PC-3 (cell line): ENCODE measurements around the gene HERC5. TPM values are rescaled to one million over a fixed set of nuclear protein-coding genes. Genes with fewer than 3 reads are reported as not detected.

Source experiments
- ATAC-seq: fragments of 200-7000 bp; cut with Tn5 transposase; 2 replicates; pipeline ENCODE4 v1.9.1; 2020; ENCODE audit warnings: mild to moderate bottlenecking, moderate library complexity
- BruUV-seq: library from RNA; stranded (reverse); fragments of 400-500 nt; replicated peaks from 2 replicates; lab custom pipeline; 2021; lab: Mats Ljungman, UMichigan
- CTCF ChIA-PET: fragments of 300-600 bp; sonication (Branson Sonifier 250); formaldehyde crosslinking; loops from one replicate; lab custom pipeline; 2022; ENCODE audit warnings: antibody characterized with exemption; lab: Charles Lee
- POLR2A ChIA-PET: fragments of 300-600 bp; sonication (Branson Sonifier 250); formaldehyde crosslinking; loops from one replicate; lab custom pipeline; 2022; ENCODE audit warnings: antibody characterized with exemption; ENCODE audit not compliant: unreplicated experiment; lab: Charles Lee
- DNase-seq: peaks from one replicate; pipeline ENCODE4 v3.0.0-alpha.2; 2015
- H2AFZ ChIP-seq: fragments of 300-600 bp; sonication (generic); 2 replicates; pipeline ENCODE4 v1.6.0; 2016; ENCODE audit warnings: antibody characterized with exemption, low read length
- H3F3A ChIP-seq: fragments of 300-600 bp; sonication (generic); one replicate; pipeline ENCODE4 v1.6.0; 2017; ENCODE audit warnings: antibody characterized with exemption, low read length, control low read depth, mild to moderate bottlenecking; ENCODE audit not compliant: unreplicated experiment
- H3K27ac ChIP-seq: fragments of 300-600 bp; sonication (generic); 2 replicates; pipeline ENCODE4 v1.5.1; 2016; ENCODE audit warnings: mild to moderate bottlenecking, low read length
- H3K27me3 ChIP-seq: fragments of 300-600 bp; sonication (generic); 2 replicates; pipeline ENCODE4 v1.6.1; 2016; ENCODE audit warnings: low read length, mixed read lengths
- H3K36me3 ChIP-seq: fragments of 300-600 bp; sonication (generic); 2 replicates; pipeline ENCODE4 v1.6.1; 2016; ENCODE audit warnings: low read depth, mixed run types, low read length, mixed read lengths
- H3K4me1 ChIP-seq: fragments of 300-600 bp; sonication (generic); 2 replicates; pipeline ENCODE4 v1.5.1; 2016; ENCODE audit warnings: low read length; ENCODE audit not compliant: insufficient read depth
- H3K4me2 ChIP-seq: fragments of 300-600 bp; sonication (generic); 2 replicates; pipeline ENCODE4 v1.6.0; 2016; ENCODE audit warnings: low read length
- H3K4me3 ChIP-seq: fragments of 300-600 bp; sonication (generic); 2 replicates; pipeline ENCODE4 v1.5.1; 2016; ENCODE audit warnings: mild to moderate bottlenecking, low read length, mixed read lengths
- H3K79me2 ChIP-seq: fragments of 300-600 bp; sonication (generic); 2 replicates; pipeline ENCODE4 v1.6.1; 2017; ENCODE audit warnings: low read length, mixed read lengths
- H3K9ac ChIP-seq: fragments of 300-600 bp; sonication (generic); 2 replicates; pipeline ENCODE4 v1.6.0; 2016; ENCODE audit warnings: mild to moderate bottlenecking, low read length
- H3K9me2 ChIP-seq: fragments of 300-600 bp; sonication (generic); replicated peaks from 2 replicates; pipeline ENCODE4 v1.6.1; 2016; ENCODE audit warnings: mixed run types, low read length, mixed read lengths
- H3K9me3 ChIP-seq: fragments of 300-600 bp; sonication (generic); 2 replicates; pipeline ENCODE4 v1.6.1; 2016; ENCODE audit warnings: low read length, mixed read lengths
- H4K20me1 ChIP-seq: fragments of 300-600 bp; sonication (generic); 2 replicates; pipeline ENCODE4 v1.6.1; 2016; ENCODE audit warnings: low read length, mixed read lengths
- CTCF ChIP-seq: fragments of 300-600 bp; sonication (generic); conservative IDR thresholded peaks from 2 replicates; pipeline ENCODE4 v1.5.1; 2017; ENCODE audit warnings: antibody characterized with exemption, low read depth, mild to moderate bottlenecking, low read length
- EZH2 ChIP-seq: fragments of 300-600 bp; sonication (generic); IDR thresholded peaks from one replicate; pipeline ENCODE4 v1.6.1; 2017; ENCODE audit warnings: antibody characterized with exemption, mild to moderate bottlenecking, low read length; ENCODE audit not compliant: unreplicated experiment
- EZH2phosphoT487 ChIP-seq: fragments of 300-600 bp; sonication (generic); IDR thresholded peaks from 2 replicates; pipeline ENCODE4 v1.6.1; 2018; ENCODE audit warnings: mild to moderate bottlenecking, antibody characterized with exemption, low read length, borderline replicate concordance
- intact Hi-C: fragments of 100-400 bp; cut with micrococcal nuclease; formaldehyde crosslinking; loops from 2 replicates; pipeline ENCODE4 v1.9.0; 2023
- total RNA-seq: library from RNA; depleted of rRNA; stranded (reverse); fragments of >200 nt; gene quantifications from 2 replicates; pipeline ENCODE4 v1.2.3, GENCODE V29; 2014

The HERC5 gene
- total RNA-seq, 1 experiment from 2014 or later = 2.6 TPM

- CTCF ChIA-PET = interaction anchor here (0.6 to 1.2 kb wide), 3 partner anchors 57 to 334 kb away, joined by 3 to 6 read pairs (median 3); no protein-coding TSS in a partner anchor
- no peak overlapping the region for H3K27ac ChIP-seq
- TF ChIP-seq EZH2 = no peak
- no peak for TF ChIP-seq EZH2phosphoT487
- no peak for TF ChIP-seq CTCF
- no peaks in the 10 kb centered on the region for H3F3A ChIP-seq
- no peaks in the 10 kb centered on the region for H3K9me3 ChIP-seq
- no peaks in the 10 kb centered on the region for H4K20me1 ChIP-seq
- H2AFZ ChIP-seq = peak overlapping the region; percentile 82; the same call in 1 of the 2 replicates
- DNase-seq (no peak), ATAC-seq (no peak)
- H3K4me3 ChIP-seq = peak overlapping the region; percentile 69; the same call in 1 of the 2 replicates
- intact Hi-C loops = no loop called here
- H3K4me2 ChIP-seq = peak overlapping the region; percentile 81
- H3K27me3 ChIP-seq = no peaks in the 10 kb centered on the region
- H3K9ac ChIP-seq = no peak overlapping the region
- TSS peak; percentile 40 for BruUV-seq
- H3K4me1 ChIP-seq = no peaks in the 10 kb centered on the region
- no peaks in the 10 kb centered on the region for H3K9me2 ChIP-seq
- H3K36me3 ChIP-seq = no peaks in the 10 kb centered on the region
- no peaks in the 10 kb centered on the region for H3K79me2 ChIP-seq
- POLR2A ChIA-PET = interaction anchor here (0.7 kb wide), 1 partner anchor 563 kb away, joined by 10 read pairs; no protein-coding TSS in a partner anchor
Measured at GRCh38 chr4:88458104-88458740, 1.3 kb downstream of the HERC5 start.

- no peak overlapping the region for H2AFZ ChIP-seq
- H3K4me1 ChIP-seq = no peaks in the 10 kb centered on the region
Measured at GRCh38 chr4:88465653-88466192, 8.8 kb downstream of the HERC5 start.

More at GRCh38 chr4:88465653-88466192, 8.8 kb downstream of the HERC5 start:
- no peak overlapping the region for H3K4me3 ChIP-seq
- no peak overlapping the region for H3K4me2 ChIP-seq
- H3F3A ChIP-seq = no peaks in the 10 kb centered on the region
- no peaks in the 10 kb centered on the region for H3K9me3 ChIP-seq
- H3K27me3 ChIP-seq = no peaks in the 10 kb centered on the region
- no peaks in the 10 kb centered on the region for H4K20me1 ChIP-seq
- BruUV-seq = no TSS peak
- no peaks in the 10 kb centered on the region for H3K9me2 ChIP-seq
- no peaks in the 10 kb centered on the region for H3K36me3 ChIP-seq
- TF ChIP-seq CTCF = no peak
- no peak for TF ChIP-seq EZH2phosphoT487
- no peak for TF ChIP-seq EZH2
- intact Hi-C loops = no loop called here
- H3K9ac ChIP-seq = no peak overlapping the region
- CTCF ChIA-PET = no interaction called here
- POLR2A ChIA-PET = no interaction called here
- DNase-seq (no peak), ATAC-seq (no peak)
- H3K79me2 ChIP-seq = no peaks in the 10 kb centered on the region
- no peak overlapping the region for H3K27ac ChIP-seq
